Posterior vena cava (tissue), 2 donors: ENCODE measurements around the gene KCNJ10. TPM values are rescaled to one million over a fixed set of nuclear protein-coding genes. Genes with fewer than 3 reads are reported as not detected.
"Not testable (repeated sequence)": the region's sequence is repeated elsewhere in the genome, so short reads cannot be mapped to it uniquely, and the experiment has no call there.

Experiments used
- DNase-seq: peaks from one replicate; pipeline ENCODE4 v3.0.0-alpha.2; 2020; ENCODE audit warnings: low spot score
- intact Hi-C, 2 donors: fragments of 100-400 bp; cut with DNase I; formaldehyde crosslinking; loops; one replicate each; pipeline versions ENCODE4 v1.14.1 to v1.14.2; 2022 to 2023
- total RNA-seq, 2 donors: library from RNA; stranded (reverse); fragmentation: NEBNext Ultra II Directional; extraction: Animal tissue kit (Norgen Biotek cat#: 25700); gene quantifications; one replicate each; pipeline ENCODE4 v1.2.1, GENCODE V29; 2021
- donor health status: DM: yes; HTN: yes; CAD: no.
- donor health status: DM: yes; HTN: yes; CAD: no.

KCNJ10 gene
- total RNA-seq, 2 donors from 2014 or later, result 0.19 TPM; not detected in 1

GRCh38 chr1:160070243-160071163 is 543 bp upstream of the KCNJ10 start:
- DNase-seq, result peak; percentile 91
- intact Hi-C loops, result no loop called here

DNA sequence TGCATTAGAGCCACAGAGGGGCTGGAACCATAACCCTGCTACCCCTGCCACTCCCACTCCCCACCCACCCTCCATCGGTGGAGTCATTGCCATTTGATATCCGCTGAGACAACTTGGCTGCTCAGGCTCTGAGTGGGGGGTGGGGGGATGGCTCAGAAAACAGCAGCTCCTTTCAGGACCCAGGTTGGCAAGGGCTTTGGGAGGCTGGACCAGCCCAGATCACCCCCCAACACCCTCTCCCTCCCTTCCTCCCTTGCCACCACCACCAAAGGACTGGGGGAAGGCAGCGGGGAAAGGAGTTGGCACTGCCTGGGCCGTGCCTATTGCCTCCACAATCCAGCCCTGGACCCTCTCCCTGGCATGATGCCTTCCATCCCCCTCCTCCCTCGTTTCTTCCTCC is 1.7 kb downstream of the KCNJ10 start:
- intact Hi-C loops, result loop anchor here in 1 of 2 donors (5.0 kb wide), 1 partner anchor 1571 kb away; no protein-coding TSS in a partner anchor
- DNase-seq, result no peak

DNA sequence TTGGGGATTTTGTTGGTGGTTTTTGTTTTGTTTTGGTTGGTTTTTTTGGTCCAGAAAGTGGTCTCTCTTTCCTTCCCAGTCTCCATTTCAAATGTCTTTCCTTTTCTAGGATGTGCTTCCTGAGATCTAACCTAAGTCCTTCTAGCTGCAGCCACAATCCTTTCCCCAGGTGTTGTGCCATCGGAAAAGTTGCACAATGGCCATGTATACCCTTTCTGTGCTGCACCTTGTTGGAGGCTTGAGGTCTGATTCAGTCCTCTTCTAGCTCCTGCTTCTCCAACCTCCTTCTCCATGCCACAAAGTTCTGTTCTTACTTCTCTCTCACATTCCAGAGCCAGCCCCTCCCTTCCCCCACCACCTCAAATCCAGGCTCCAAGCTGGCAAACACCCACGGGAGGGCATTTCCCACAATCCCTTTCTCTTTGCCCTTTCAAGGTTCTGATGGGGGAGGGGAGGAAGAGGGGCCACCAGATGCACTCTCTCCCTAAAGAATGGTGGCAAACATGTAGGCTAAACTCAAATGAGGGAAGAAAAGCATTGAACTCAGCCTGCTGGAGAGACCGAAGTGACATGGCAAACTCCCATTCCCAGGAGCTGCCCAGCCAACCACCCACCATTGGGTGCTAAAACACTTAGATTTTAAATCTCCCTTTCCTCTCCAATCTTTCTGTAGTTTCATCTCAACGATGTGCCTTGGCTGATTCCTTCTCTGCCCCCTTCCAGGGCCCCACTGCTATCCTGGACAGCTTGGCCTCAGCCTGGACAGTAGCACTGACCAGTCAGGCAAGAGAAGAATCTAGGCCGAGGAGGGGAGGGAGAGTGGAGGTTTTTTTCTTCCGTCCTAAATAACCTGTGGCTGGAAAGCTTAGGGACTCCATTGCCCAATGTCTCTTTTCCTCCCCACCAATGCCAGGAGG is 2.9 kb downstream of the KCNJ10 start:
- DNase-seq, result no peak
- intact Hi-C loops, result loop anchor here in 1 of 2 donors (5.0 kb wide), 1 partner anchor 1570 kb away; no protein-coding TSS in a partner anchor

DNA sequence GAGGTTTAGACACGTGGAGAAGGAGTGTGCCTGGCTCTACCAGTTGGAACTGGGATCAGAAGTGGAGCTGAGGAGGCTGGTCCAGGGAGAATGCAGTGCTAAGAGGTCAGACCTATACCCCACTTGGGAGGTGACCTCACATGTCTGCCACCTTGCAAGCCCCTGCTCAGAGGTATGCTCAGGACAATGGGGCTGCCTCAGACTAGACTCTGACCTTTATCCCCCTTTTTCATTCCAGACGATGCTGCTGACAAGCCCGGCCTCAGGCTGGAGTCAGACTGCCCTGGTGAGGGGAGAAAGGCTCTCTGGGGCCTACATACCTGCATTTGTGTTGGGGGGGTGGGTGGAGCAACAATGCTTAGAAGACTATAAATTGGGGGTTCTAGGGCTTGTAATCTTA is 5.2 kb downstream of the KCNJ10 start:
- no peak for DNase-seq
- intact Hi-C loops, result loop anchor here in 1 of 2 donors (5.0 kb wide), 1 partner anchor 1567 kb away; no protein-coding TSS in a partner anchor

DNA sequence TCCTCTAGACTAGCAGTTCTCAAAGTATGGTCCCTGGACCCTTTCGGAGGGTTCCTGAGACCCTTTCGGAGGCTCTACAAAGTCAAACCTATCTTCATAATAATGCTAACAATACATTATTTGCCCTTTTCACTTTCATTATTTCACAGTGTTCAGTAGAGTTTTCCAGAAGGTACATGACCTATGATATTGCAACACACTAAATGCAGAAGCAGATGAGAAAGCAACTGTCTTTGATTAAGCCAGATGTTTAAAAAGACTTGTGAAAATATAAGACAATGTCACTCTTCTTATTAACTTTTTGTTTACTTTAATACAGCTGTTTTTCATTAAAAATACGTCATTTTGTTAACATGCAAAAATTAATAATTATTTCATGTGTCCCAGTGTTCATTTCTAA is 5.8 kb downstream of the KCNJ10 start:
- intact Hi-C loops, result no loop called here
- no peak for DNase-seq

GRCh38 chr1:160063176-160063575 is 6.8 kb downstream of the KCNJ10 start:
- intact Hi-C loops, result no loop called here
- no peak for DNase-seq

DNA sequence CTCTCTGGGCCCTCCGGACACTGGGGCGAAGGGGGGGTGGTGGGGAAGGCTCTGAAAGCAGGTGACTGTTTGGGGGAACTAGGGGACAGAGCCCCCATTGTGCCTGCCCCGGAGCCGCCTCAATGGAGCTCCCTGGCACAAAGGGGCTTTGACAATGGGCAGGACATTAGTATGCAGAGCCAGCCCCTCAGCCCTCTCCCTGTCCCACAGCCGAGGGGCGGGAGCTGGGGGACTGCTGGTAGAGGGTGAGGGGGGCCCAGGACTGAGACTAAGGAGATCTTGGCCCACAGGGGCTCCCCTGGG is 7.8 kb downstream of the KCNJ10 start:
- no peak for DNase-seq
- intact Hi-C loops, result no loop called here

GRCh38 chr1:160061369-160062229 is 8.4 kb downstream of the KCNJ10 start:
- DNase-seq, result no peak
- intact Hi-C loops, result no loop called here

DNA sequence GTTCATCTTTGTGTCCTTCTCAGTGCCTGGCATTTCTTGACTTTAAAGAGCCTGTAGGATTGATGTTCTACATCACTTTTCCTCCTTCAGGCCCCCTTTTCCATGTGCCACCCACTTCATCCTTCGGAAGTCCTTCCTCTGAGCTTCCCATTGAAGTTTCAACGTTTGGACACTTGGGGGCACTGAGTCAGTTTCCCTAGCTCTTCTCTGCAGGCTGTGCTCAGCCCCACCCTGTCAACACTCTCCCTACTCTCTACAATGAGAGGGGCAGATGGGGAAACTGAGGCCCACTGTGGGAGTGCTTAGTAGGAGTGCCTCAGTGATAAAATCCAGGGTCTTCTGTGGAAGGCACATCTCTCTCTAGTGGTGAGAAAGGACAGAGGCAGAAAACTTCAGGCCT is 11.9 kb downstream of the KCNJ10 start:
- intact Hi-C loops, result no loop called here
- no peak for DNase-seq

DNA sequence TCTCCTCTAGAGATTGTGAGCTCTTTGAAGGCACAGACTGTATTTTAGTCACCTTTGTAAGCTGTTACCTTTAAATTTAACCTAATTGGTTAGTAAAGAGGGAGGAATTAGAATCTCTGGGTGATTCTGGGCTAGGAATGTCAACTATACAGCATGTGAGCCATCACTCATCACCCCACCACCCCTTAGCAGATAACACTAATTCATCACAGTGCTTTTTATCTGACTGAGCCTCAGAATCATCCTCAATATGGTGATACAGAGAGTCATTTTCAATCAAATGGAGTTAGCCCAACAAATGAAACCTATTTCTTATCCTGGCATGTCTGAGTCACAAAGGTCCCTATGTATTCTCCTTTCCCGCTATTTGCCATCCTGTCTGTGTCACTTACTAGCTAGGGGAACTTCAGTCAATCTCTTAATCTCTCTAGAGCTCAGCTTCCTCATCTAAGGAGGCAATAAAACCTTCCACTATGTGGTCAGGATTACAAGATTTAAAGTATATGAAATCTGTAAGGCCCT is 13.3 kb downstream of the KCNJ10 start:
- intact Hi-C loops, result no loop called here
- DNase-seq, result no peak

GRCh38 chr1:160053548-160054365 is 16.2 kb downstream of the KCNJ10 start:
- DNase-seq, result no peak
- intact Hi-C loops, result no loop called here

GRCh38 chr1:160052936-160053335 is 17.0 kb downstream of the KCNJ10 start:
- intact Hi-C loops, result no loop called here
- DNase-seq, result no peak

- no peak for DNase-seq
- intact Hi-C loops, result no loop called here
These were observed 19.3 kb downstream of the KCNJ10 start for GRCh38 chr1:160050619-160051018.

DNA sequence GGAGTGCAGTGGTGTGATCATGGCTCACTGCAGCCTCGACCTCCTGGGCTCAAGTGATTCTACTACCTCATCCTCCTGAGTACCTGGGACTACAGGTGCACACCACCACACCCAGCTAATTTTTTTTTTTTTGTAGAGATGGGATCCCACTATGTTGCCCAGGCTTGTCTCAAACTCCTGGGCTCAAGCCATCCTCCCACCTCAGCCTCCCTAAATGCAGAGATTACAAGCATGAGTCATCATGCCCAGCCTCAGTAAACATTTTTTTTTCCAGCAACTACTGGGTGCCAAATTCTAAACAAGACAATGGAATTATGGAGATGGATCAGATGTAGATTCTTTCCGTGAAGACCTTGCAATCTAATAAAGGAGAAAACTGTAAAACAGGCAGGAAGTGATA is 19.8 kb downstream of the KCNJ10 start:
- intact Hi-C loops, DNase-seq: not testable (repeated sequence)

GRCh38 chr1:160049101-160049500 is 20.9 kb downstream of the KCNJ10 start:
- intact Hi-C loops, result no loop called here
- DNase-seq, result no peak

- no peak for DNase-seq
- intact Hi-C loops, result no loop called here
These were observed 21.6 kb downstream of the KCNJ10 start for GRCh38 chr1:160048335-160048734.

GRCh38 chr1:160047111-160047991 is 22.6 kb downstream of the KCNJ10 start:
- no peak for DNase-seq
- intact Hi-C loops, result no loop called here
